H1 (cell line): Measurements from ENCODE around the gene PRKCZ. TPM values are rescaled to one million over a fixed set of nuclear protein-coding genes. Genes with fewer than 3 reads are reported as not detected.

Experiments used
- CHD1 ChIP-seq: IDR thresholded peaks from 2 replicates; pipeline ENCODE4 v1.6.1; 2012; ENCODE audit warnings: low read depth, low read length, improper control_type of control experiment
- CHD7 ChIP-seq: fragments of 300-600 bp; sonication (generic); IDR thresholded peaks from 2 replicates; pipeline ENCODE4 v1.7.1; 2012; ENCODE audit warnings: low read length, moderate library complexity, mild to moderate bottlenecking, inconsistent platforms; ENCODE audit not compliant: insufficient replicate concordance
- NANOG ChIP-seq: IDR thresholded peaks from 2 replicates; pipeline ENCODE4 v1.6.1; 2011; ENCODE audit warnings: low read length, low read depth, mild to moderate bottlenecking, inconsistent platforms; ENCODE audit not compliant: insufficient read depth, poor library complexity, severe bottlenecking
- SRF ChIP-seq: IDR thresholded peaks from 2 replicates; pipeline ENCODE4 v1.6.1; 2011; ENCODE audit warnings: mild to moderate bottlenecking, low read depth, low read length, moderate library complexity
- TAF1 ChIP-seq: IDR thresholded peaks from 2 replicates; pipeline ENCODE4 v1.6.1; 2011; ENCODE audit warnings: mild to moderate bottlenecking, low read depth, low read length
- USF2 ChIP-seq: IDR thresholded peaks from 2 replicates; pipeline ENCODE4 v1.6.1; 2011; ENCODE audit warnings: low read length, improper control_type of control experiment
- polyA plus RNA-seq, 7 experiments: library from polyadenylated mRNA; depleted of rRNA in 3 of 7; stranded (reverse) in 5 of 7; unstranded in 2 of 7; fragments of >200 nt in 5 of 7; fragments of 200-250 nt in 2 of 7; gene quantifications; 1 replicate in 5 of 7; 2 replicates in 1 of 7; 4 replicates in 1 of 7; pipeline versions ENCODE4 v1.2.1 to v1.2.3, GENCODE V29; 2011 to 2013; ENCODE audit warnings: missing spikeins in 2 of 7, mixed read lengths in 2 of 7
- total RNA-seq: library from RNA; stranded (reverse); fragmentation: NEBNext Ultra II Directional; extraction: Animal tissue kit (Norgen Biotek cat#: 25700); gene quantifications from 2 replicates; pipeline ENCODE4 v1.2.1, GENCODE V29; 2021

Gene PRKCZ
- total and polyA plus RNA-seq, 2 of the 8 experiments (the other 6 are each of a cell fraction or from before 2014, with no cell fraction given): 37.4 to 45.1 TPM

- TF ChIP-seq CHD7: no peak
- no peak for TF ChIP-seq SRF
- no peak for TF ChIP-seq TAF1
- no peak for TF ChIP-seq NANOG
- no peak for TF ChIP-seq CHD1
- TF ChIP-seq USF2: no peak
These were observed 127.8 kb downstream of the PRKCZ start (continued) for GRCh38 chr1:2177946-2178538.
